ENCODE data around the gene TPCN1.

TPCN1 gene

DNA sequence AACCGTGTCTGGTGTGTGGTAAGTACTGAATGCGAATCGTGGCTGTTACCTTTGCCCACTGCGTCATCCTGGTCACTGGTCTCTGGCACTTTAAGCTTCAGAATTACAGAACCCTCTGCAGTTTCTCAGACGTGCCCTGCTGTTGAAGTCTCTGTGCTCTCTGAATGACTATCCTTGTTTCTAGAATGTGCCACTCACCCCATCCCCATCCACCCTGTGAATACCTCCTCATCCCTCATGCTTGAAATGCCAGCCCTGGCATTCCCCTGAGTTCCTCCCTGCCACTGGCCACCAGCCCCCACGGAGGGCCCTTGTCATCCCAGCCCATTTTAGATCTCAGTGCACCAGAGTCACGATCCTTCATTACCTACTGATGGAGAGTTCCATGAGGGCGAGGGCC, 21.3 kb downstream of the TPCN1 start:
- DNase-seq: no peak

DNA sequence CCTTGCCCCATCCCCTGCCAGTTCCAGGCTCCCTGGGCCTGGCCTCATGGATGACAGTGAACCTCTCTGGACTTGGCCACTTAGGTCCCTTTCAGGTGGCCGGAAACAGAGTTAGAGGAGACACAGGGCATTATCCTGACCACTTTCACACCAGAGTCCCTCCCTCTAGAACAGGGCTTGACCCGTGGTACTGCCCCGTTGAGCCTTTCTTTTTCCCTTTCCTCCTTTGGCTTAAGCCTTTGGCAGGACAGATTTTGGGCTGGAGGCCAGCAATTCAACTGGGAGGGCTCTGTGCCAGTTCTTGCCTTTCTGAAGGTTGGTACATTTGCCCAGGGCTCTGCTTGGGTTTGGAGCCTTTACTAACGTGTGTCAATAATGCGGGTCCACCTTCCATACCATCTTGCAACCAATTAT, 22.8 kb downstream of the TPCN1 start:
- DNase-seq: no peak

DNA sequence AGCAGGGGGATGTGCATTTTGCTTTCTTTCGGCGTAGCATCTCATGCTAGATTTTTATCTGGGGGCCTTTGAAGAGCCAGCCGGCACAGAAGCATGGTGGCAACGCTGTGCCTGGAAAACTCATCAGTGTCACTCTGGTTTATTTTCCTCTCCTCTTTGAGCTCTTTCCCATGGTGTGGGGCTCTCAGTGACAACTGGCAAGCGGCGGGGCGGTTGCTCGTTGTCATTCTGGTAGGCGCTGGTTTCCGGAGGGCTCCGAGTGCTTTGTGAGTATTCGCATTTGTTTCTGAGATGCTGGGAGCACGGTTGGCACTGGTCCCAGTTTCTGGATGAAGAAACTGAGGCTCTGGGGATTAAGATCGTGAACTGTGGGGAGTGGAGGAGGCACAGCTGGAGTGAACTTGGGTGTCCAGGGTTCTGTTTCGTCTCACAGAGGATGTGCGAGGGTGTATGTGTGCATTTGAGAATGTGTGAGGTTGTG, 23.3 kb downstream of the TPCN1 start:
- DNase-seq: no peak

DNA sequence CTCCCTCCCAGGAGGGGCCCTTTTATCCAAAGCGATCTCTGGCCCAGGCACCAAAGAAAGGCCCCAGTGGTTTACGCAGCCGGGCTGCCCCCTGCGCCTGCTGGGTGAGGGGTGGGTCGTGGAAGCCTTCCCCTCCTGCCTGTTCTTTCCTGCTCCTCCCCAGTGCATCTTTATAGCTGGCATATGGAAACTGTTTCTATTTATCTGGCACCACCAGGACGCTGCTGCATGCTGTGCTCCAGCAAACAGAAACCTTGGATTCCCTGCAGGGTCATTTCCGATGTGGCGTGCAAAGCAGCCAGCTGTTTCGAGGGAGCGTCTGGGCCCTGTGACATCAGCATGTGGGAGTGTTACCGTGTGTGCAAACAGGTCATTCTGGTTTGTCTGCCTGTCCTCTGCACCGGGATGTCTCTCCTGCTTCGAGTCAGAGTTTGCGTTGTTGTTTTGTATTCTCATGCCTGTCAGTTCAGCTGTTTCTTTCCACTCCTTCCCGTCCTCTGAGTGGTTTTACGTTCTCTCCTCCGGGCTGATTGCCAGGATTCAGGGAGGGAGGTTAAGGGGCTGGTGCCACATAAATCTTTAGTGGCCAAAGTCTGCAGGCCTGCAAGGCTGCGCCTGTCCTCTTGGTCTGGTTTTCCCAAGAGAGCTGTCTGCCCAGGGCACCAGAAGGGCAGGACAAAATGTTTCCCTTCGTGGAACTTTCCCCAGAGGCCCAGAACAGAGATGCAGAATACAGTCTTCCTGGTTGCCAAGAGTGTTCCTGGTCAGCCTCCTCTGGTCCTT, 24.6 kb downstream of the TPCN1 start:
- DNase-seq: no peak

DNA sequence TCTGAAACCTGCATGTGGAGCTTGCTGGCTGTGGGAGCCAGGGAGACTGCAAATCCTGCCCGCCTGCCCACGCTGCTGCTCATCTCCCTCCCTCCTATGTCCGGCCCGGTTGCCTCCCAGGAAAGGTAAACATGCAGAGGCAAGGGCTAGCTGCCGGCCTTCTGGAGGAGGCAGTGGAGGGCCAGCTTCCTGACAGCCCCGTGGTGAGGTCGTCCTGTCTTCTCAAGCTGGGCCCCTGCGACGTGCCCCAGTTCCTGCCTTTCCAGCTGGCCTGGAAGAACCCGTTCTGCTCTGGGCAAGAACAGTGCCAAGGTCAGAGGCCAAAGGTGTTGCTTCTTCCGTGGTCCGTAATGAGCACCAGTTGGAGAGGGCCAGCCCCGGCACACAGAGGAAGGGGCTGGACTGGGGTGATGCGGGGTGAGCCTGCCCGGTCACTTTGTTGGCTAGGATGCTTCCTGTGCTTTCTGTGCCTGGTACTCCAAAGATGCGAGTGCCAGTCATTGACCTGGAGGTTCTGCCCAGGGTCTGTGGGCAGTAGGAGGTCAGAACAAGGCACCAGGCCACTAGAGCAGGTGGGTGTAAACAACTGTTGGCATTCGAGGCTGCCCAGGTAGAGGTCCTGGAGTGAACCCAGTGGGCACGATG, 25.3 kb downstream of the TPCN1 start:
- no peak for DNase-seq

DNA sequence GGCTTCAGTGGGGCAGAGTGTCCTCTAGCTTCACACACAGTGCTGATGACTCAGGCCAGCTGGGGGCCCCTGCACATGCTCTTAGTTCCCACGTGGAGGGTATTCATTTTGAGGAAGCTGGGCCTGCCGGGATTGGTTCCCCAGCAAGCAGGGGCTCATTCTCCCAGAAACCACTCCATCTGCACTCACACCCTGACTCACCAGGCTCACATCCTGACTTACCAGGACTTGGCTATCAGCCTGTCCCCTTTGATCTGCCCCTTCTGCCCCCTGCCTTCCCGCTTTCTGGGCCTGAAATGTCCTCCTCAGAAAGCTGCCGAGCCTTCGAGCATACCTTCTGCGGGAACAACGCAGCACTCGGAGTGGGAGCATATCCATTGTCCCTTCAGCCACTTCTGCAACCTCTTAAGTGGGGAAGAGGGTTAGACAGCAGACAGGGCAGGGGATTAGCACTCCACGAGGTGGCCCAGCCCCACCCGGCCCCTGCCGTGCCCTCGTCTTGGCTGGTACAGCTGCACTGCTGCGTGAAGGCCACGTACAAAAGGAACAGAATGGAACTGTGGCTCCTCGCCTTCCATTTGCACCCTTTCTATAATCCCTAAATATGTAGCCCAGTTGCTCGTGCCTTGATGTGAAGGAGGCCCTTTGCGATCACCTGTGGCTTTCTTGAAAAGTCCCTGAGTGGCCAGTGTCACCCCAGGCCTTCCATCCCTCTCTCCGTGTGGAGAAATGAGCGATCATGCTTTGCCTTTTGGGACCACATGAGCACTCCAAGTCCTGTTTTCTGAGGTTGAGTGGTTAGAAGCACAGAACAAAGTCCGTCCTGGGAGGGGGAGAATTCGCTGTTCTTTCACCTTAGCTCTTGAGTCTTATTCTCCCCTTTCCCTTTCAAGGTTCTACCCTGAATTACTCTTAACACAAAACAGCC, 26.1 kb downstream of the TPCN1 start:
- no peak for DNase-seq

DNA sequence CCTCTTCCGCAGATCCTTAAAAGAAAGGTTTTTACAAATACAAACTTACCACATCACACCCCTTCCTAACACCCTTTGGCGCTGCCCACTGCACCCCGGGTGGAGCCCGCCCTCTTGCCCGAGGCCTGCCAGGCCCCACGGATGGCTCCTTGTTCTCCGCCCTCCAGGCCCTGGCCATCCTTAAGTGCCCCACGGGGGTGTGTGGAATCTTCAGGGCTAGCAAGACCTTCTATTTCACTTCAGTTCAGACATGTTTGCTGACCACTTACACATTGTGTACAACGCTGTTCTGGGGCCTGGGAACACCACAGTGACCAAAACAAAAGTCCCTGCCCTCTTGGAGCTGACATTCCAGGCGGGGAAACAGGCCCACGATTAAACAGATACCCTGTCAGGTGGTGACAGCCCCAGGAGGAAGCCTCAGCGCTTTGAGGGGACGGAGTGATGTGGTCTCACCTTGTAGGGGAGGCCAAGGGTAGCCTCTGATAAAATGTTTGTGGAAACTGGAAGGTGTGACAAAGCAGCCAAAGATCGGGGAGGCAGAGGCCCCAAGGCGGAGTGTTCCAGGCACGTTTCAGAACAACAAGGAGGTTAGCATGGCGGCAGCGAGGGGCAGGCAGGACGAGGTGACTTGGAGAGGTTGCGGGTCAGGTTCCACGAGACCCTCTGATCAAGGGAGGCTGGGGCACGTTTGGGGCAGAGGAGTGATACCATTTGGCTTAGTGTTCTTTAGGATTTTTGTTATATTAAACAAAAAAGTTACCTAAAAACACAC, 27.0 kb downstream of the TPCN1 start:
- DNase-seq: no peak

DNA sequence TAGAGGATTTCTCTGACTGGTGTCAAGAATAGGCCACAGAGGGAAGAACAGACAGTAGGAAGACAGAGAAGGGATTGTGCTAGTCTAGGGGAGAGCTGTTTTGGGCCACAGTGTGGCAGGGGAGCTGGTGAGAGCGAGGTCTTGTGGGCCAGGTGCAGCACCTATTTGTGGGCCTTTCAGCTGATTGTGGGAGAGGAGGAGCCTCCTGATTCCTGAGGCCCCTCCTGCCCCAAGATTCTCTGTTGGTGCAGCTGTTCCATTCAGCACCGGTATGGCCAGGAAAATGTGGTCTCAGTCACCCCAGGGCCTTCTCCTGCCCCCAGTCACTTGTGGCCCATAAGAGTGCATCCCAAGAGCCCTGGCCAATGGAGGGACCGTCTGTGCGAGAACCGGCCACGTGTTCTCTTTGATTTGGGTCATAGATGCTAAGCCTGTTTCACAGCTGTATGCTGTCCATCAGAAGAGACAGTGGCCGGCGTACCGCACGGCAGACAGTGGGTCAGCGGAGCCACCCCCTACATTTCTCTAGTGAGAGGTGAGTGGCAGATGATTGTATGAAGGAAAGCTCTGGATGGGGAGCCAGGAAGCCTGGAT, 27.7 kb downstream of the TPCN1 start:
- no peak for DNase-seq

DNA sequence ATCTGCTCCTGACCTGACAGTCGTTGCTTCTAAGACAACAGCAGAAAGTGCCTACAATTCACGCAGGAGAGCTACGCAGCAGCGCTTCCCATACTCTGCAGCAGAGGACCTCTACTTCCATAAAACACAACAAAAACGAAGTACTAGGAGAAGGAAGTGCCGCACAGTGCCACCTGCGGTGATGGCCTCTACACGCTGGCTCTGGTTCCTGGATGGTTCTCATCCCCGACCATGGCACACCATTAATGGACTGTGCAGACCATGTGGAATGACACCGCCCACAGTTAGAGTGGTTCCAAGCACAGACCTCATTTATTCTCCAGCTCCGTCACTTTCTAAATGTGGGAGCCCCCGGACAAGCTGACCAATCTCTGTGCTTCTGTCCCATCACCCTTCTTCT, 28.3 kb downstream of the TPCN1 start:
- DNase-seq: no peak

DNA sequence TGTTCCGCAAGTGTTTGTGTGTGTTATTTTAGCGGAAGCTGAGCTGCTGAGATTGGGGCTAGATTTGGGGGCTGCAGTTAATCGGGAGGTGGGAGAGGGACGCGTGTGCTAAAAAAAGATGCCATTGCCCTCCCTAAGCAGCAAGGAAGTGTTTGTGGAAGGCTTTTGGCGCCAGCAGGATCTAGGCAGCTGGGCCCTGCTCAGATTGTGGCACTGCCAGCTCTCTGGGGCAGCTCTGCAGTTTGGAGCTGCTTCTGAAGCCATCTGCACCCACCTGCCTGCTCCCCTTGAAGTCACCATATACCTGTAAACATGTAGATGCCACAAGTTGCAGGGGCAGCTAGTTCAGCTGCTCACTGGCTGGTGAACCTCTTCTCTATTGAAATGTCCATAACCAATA, 28.8 kb downstream of the TPCN1 start:
- no peak for DNase-seq

DNA sequence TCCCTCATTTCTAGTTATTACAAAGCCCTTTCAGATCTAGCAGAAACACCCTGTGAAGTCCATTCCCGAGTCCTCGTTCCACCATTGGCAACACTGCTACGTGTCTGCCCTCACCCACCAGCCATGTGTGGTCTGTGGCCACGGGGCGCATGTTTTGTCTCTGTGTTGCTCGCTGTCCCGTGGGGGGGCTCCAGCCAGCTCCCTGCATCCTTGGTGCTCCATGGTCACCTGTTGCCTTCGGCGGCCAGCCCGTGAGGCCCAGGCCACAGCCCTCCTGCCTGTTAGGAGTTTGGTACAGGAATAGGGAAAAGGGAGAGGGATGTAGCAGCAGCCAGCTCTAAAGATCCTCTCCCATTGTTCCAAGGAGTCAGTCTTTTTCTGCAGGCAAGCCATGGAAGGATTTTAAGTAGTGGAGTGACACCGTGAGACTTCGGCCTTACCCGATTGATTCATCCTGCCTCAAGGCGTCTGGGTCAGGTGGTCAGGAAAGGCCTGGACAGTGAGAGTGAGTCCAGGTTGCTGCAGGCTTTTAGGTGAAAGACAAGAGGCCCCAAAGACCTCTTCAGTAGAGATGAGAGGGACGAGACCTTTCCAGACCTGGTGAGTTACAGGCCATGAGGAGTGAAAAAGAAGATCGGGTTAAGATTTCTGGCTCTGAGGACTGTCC, 30.3 kb downstream of the TPCN1 start:
- DNase-seq: no peak

DNA sequence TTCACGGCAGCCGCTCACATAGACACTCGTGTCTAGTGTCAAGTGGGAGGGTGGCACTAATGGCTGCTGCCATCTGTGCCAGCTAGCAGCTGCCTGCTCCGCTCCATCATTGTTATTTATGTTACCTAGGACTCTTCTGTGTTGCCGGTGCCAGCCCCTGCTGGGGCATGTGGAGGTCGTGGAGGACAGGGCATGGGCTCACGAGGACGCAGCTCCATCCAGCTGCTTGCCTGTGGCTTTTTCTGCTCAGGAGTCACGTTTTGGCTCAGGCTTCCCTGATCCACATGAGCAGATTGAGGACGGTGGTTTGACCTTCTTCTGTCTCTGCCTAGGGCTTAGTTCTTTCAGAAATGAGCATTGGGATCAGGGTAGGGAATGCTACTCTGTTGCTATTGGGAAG, 31.2 kb downstream of the TPCN1 start:
- DNase-seq: no peak

DNA sequence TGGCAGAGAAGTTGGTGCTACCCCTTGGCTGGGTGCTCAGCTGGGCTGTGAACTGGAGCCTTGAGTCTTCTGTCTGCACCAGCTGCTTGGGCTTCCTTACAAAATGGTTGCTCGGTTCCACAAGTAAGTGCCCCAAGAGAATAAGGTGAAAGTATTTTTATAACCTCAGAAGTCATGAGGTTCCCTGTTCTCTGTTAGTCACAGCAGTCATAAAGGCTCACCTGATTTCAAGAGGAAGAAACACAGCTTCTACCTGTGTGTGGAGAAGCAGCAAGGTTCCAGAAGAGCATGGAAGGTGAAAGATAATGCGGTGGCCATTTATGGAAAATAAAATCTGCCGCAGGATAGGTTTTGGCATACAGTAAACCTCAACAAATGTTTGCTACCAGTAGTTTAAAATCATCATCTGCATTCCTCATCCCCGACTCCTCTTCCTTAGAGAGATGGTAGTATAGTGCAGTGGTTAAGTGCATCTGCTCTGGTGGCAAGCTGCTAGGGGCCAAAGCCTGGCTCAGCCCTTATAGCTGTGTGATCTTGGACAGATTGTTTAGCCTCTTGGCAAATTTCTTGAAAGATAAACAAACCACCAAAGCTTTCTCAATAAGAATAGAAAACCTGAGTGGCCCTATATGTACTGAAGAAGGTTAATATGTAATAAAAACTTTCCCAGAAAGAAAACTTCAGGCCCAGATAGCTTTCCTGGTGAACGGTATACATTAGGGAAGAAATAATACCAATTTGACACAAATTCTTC, 32.4 kb downstream of the TPCN1 start:
- DNase-seq: no peak

DNA sequence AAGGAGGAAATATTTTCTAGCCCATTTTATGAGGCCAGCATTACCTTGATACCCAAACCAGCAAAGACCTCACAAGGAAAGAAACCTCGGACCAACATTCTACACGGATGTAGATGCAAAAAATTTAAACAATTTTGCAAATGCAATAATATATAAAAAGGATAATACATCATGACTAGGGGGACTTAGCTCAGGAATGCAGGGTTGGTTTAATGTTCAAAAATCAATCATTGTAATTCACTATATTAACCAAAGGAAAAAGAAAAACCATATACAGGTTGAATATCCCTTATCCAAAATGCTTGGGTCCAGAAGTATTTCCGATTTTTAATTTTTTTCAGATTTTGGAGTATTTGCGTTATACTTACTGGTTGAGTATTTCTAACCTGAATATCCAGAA, 33.0 kb downstream of the TPCN1 start:
- no peak for DNase-seq

DNA sequence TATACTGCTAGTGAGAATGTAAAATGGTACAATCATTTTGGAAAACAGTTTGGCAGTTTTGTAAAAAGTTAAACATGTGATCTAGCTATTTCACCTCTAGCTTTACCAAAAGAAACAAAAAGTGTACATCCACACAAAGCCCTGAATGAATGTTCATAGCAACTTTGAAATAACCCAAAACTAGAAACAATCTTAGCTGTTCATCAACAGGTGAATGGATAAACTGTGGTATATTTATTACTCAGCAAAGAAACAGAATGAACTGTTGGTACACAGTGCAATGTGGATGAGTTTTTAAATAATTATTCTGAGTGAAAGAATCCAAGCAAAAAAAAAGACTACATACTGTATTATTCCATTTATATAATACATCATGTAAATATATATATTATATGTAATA, 36.3 kb downstream of the TPCN1 start:
- DNase-seq: no peak

DNA sequence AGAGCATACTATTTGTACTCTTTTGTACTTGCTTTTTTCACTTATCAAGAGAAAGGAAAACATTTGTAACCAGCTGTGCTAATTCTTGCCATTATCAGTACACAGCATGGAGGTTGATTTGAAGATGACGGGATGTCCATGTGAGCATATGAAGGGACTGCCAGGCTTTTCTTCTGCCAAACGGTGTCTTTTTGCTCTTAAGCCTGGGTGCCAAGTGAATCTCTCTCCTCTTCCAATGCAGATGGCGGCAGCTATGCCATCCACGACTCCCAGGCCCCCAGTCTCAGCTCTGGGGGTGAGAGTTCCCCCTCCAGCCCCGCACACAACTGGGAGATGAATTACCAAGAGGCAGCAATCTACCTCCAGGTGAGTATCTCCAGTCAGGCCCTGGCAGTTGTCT, 38.9 kb downstream of the TPCN1 start:
- DNase-seq: no peak

DNA sequence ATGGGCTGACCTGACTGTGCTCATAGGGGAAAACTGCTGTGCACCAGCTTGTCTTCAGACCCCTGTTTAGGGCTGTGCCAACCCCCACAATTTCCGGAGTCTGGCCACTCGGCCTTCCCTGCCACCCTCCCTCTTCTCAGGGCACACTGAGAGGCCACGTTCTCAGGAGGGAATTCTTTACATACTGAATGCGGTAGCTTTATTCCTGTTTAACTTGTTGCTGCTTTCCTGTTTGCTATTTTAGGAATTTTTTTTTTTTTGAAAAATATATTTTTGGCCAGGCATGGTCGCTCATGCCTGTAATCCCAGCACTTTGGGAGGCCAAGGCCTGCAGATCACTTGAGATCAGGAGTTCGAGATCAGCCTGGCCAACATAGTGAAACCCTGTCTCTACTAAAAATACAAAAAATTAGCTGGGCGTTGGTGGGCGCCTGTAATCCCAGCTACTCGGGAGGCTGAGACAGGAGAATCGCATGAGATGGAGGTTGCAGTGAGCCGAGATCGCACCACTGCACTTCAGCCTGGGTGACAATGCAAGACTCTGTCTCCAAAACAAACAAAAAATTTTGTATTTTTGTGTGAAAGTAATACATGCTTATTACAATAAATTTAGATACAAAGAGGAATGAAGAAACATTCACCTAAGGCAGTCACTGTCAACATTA, 39.5 kb downstream of the TPCN1 start:
- no peak for DNase-seq

DNA sequence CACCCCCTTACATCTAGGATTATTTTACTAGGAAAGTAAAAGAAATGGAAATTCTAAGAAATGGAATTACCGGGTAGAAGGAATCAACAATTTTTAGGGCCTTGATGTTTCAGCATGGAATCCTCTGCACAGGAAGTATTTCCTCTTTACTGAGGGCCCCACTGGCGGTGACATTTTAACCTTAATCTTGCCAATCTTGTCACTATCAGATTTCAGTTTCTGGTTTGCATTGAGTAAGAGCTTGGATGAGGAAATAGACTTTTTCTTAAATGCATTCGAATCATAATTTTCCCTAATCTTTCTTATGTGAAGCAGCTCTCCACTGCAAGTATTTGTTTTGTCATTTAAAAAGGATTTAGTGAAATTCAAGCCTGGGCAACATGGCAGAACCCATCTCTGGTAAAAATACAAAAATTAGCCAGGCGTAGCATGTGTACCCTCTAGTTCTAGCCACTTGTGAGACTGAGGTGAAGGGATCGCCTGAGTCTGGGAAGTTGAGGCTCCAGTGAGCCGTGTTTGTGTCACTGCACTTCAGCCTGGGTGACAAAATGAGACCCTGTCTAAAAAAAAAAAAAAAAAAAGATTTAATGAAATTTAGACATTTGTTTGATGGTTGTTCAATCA, 40.7 kb downstream of the TPCN1 start:
- DNase-seq: no peak

DNA sequence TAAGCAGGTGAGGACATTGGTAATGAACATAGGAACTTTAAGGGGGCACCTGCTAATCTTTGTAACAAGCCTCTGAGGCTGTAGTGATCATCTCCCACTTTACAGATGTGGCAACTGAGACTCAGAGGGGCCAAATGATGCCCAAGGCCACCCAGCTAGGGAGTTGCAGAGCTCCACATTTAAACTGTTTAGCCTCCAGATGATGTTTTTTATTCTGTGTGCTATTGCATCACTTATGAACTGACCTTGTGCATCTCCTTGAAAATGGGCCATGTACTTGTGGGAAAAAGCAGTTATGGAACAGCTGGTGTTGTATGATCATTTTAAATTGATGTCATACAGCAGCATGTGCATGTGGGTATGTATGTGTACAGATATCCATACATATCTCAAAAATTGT, 41.4 kb downstream of the TPCN1 start:
- no peak for DNase-seq

DNA sequence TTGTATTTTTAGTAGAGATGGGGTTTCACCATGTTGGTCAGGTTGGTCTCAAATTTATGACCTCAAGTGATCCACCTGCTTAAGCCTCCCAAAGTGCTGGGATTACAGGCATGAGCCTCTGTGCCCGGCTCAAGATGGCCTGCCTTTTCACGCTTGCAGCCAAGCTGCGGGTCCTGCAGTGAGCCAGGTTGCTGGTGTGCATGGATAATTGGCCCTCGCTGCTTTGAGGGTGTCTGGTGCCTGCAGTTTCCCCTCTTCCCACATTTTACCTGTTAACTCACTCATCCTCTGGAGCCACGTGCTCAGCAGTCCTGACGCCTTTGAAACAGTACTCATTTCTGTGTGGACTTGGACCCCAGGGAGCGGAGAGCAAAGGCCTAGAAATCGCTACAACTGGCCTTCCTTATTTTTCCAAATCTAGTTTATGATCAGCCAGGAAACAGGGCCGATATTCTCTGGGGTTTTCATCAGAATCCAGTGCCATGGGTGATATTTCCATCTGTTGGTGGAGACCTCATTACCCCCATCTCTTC, 42.2 kb downstream of the TPCN1 start:
- DNase-seq: no peak
